Gastrocnemius medialis (tissue), 4 donors: ENCODE measurements around the gene CCDC158.

Experiments
- CTCF ChIP-seq, 5 experiments: fragments of 450-650 bp in 3 of 5; fragments of 200-600 bp in 2 of 5; sonication (generic) in 2 of 5; IDR thresholded peaks in 4 of 5; conservative IDR thresholded peaks in 1 of 5; 1 replicate in 4 of 5; 2 replicates in 1 of 5; pipeline ENCODE4 v1.5.1; 2016 to 2019; ENCODE audit warnings: antibody characterized with exemption in 5 of 5, mild to moderate bottlenecking in 3 of 5, moderate library complexity in 3 of 5
- POLR2A ChIP-seq, 2 donors: fragments of 450-650 bp; IDR thresholded peaks; one replicate each; pipeline ENCODE4 v1.6.1; 2017; ENCODE audit warnings: antibody characterized with exemption in 2 of 2, mild to moderate bottlenecking in 2 of 2, moderate library complexity in 2 of 2

GRCh38 chr4:76276813-76277212 is 144.1 kb downstream of the CCDC158 start:
- TF ChIP-seq CTCF (IDR thresholded peaks at IDR 0.05 in 4 of 5, conservative IDR thresholded peaks at IDR 0.05 in 1 of 5) = no peak
- no peak for TF ChIP-seq POLR2A (IDR thresholded peaks at IDR 0.05)
